Trophoblast cell (in vitro differentiated cells and primary cell): ENCODE data around the gene SLC22A17.

Experiments used
- DNase-seq, 2 donors: peaks; one replicate each; pipeline ENCODE4 v3.0.0-alpha.2; 2016
- H2AFZ ChIP-seq: 2 replicates; pipeline ENCODE4 v1.6.1; 2013; ENCODE audit warnings: low read length, moderate library complexity, mild to moderate bottlenecking; ENCODE audit not compliant: insufficient read depth, poor library complexity
- H2AK5ac ChIP-seq: 2 replicates; pipeline ENCODE4 v1.6.1; 2013; ENCODE audit warnings: mild to moderate bottlenecking, low read length
- H2BK120ac ChIP-seq: 2 replicates; pipeline ENCODE4 v1.6.1; 2013; ENCODE audit warnings: low read length, mild to moderate bottlenecking, moderate library complexity; ENCODE audit not compliant: insufficient read depth, poor library complexity
- H2BK12ac ChIP-seq: 2 replicates; pipeline ENCODE4 v1.6.1; 2013; ENCODE audit warnings: mild to moderate bottlenecking, low read length, moderate library complexity
- H2BK5ac ChIP-seq: 2 replicates; pipeline ENCODE4 v1.6.1; 2013; ENCODE audit warnings: low read length, low read depth, moderate library complexity, mild to moderate bottlenecking; ENCODE audit not compliant: poor library complexity
- H3K14ac ChIP-seq: 2 replicates; pipeline ENCODE4 v1.6.1; 2013; ENCODE audit warnings: mild to moderate bottlenecking, low read length
- H3K18ac ChIP-seq: 2 replicates; pipeline ENCODE4 v1.6.1; 2013; ENCODE audit warnings: mild to moderate bottlenecking, low read length
- H3K23ac ChIP-seq: 2 replicates; pipeline ENCODE4 v1.6.1; 2013; ENCODE audit warnings: low read length
- H3K27ac ChIP-seq: 2 replicates; pipeline ENCODE4 v1.5.1; 2013; ENCODE audit warnings: low read depth, mild to moderate bottlenecking, inconsistent platforms, low read length, moderate library complexity
- H3K27me3 ChIP-seq: 2 replicates; pipeline ENCODE4 v1.6.1; 2013; ENCODE audit warnings: inconsistent platforms, mild to moderate bottlenecking, low read length, moderate library complexity; ENCODE audit not compliant: insufficient read depth
- H3K36me3 ChIP-seq, 2 experiments: 1 replicate in 1 of 2; 2 replicates in 1 of 2; pipeline ENCODE4 v1.6.1; 2013; ENCODE audit warnings: low read length in 2 of 2, mild to moderate bottlenecking in 2 of 2, moderate library complexity in 1 of 2; ENCODE audit not compliant: insufficient read depth in 2 of 2, control insufficient read depth in 1 of 2
- H3K4ac ChIP-seq: 2 replicates; pipeline ENCODE4 v1.6.1; 2013; ENCODE audit warnings: low read depth, mild to moderate bottlenecking, low read length, moderate library complexity
- H3K4me1 ChIP-seq, 2 experiments: 1 replicate in 1 of 2; 2 replicates in 1 of 2; pipeline ENCODE4 v1.6.1; 2013; ENCODE audit warnings: low read length in 2 of 2, mild to moderate bottlenecking in 2 of 2, moderate library complexity in 1 of 2; ENCODE audit not compliant: insufficient read depth in 2 of 2, control insufficient read depth in 1 of 2
- H3K4me2 ChIP-seq: 2 replicates; pipeline ENCODE4 v1.6.1; 2013; ENCODE audit warnings: inconsistent platforms, mild to moderate bottlenecking, low read length, moderate library complexity
- H3K4me3 ChIP-seq: 2 replicates; pipeline ENCODE4 v1.5.1; 2013; ENCODE audit warnings: mild to moderate bottlenecking, low read depth, low read length, inconsistent platforms
- H3K79me1 ChIP-seq: one replicate; pipeline ENCODE4 v1.6.1; 2013; ENCODE audit warnings: low read length
- H3K79me2 ChIP-seq: 2 replicates; pipeline ENCODE4 v1.6.1; 2013; ENCODE audit warnings: low read length, mild to moderate bottlenecking; ENCODE audit not compliant: control insufficient read depth, insufficient read depth, poor library complexity
- H3K9ac ChIP-seq: 2 replicates; pipeline ENCODE4 v1.6.1; 2013; ENCODE audit warnings: mild to moderate bottlenecking, low read length
- H3K9me3 ChIP-seq: 2 replicates; pipeline ENCODE4 v1.6.1; 2013; ENCODE audit warnings: low read depth, mild to moderate bottlenecking, control low read depth, inconsistent platforms, low read length; ENCODE audit not compliant: insufficient read depth
- H4K12ac ChIP-seq: 2 replicates; pipeline ENCODE4 v1.6.1; 2013; ENCODE audit warnings: low read depth, mild to moderate bottlenecking, low read length, moderate library complexity
- H4K8ac ChIP-seq: 2 replicates; pipeline ENCODE4 v1.6.1; 2013; ENCODE audit warnings: low read depth, mild to moderate bottlenecking, low read length, moderate library complexity
- H4K91ac ChIP-seq: one replicate; pipeline ENCODE4 v1.6.1; 2013; ENCODE audit warnings: low read depth, mild to moderate bottlenecking, low read length, moderate library complexity
- WGBS: extraction: QIAGEN DNeasy Blood & Tissue Kit; methylation state at CpG from one replicate; pipeline ENCODE4 v1.1.7; 2013; ENCODE audit warnings: missing lambda C conversion rate; ENCODE audit not compliant: insufficient read length, insufficient coverage; ENCODE audit errors: extremely low coverage; 5-methylcytosine and 5-hydroxymethylcytosine counted together

Gene SLC22A17

GRCh38 chr14:23348297-23348655 is 4.4 kb downstream of the SLC22A17 start:
- no peak overlapping the region for H4K8ac ChIP-seq
- H3K4me3 ChIP-seq, result no peak overlapping the region
- no peak overlapping the region for H4K91ac ChIP-seq
- no peak overlapping the region for H2BK12ac ChIP-seq
- no peak overlapping the region for H2AK5ac ChIP-seq
- H3K79me1 ChIP-seq, result peaks cover 5% of the 10 kb centered on the region
- H4K12ac ChIP-seq, result no peak overlapping the region
- no peak overlapping the region for H3K4me2 ChIP-seq
- H2AFZ ChIP-seq, result no peak overlapping the region
- no peaks in the 10 kb centered on the region for H3K79me2 ChIP-seq
- no peak overlapping the region for H3K18ac ChIP-seq
- no peak overlapping the region for H3K4ac ChIP-seq
- H3K9ac ChIP-seq, result no peak overlapping the region
- H3K23ac ChIP-seq, result no peak overlapping the region
- peaks cover 2% of the 10 kb centered on the region for H3K9me3 ChIP-seq
- WGBS, result no CpG with 5 or more reads among the region's 6 CpGs
- no peak overlapping the region for H3K27ac ChIP-seq
- no peak for DNase-seq
- H3K14ac ChIP-seq, result no peak overlapping the region
- no peak overlapping the region for H2BK120ac ChIP-seq
- peaks cover 2% of the 10 kb centered on the region for H3K27me3 ChIP-seq
- H3K36me3 ChIP-seq, result peaks cover 10 to 12% of the 10 kb centered on the region in 2 experiments
- peaks cover 5 to 10% of the 10 kb centered on the region in 2 experiments for H3K4me1 ChIP-seq
- no peak overlapping the region for H2BK5ac ChIP-seq

- Histone ChIP-seq H3K4me2 (no peak overlapping the region), H2AFZ (no peak overlapping the region), H3K9me3 (peaks cover 2% of the 10 kb centered on the region), H4K91ac (no peak overlapping the region), H3K4ac (no peak overlapping the region), H2BK120ac (no peak overlapping the region), H4K8ac (no peak overlapping the region), H3K4me3 (no peak overlapping the region), H3K27me3 (peaks cover 2% of the 10 kb centered on the region), H3K14ac (no peak overlapping the region), H2BK12ac (no peak overlapping the region), H2BK5ac (no peak overlapping the region), H3K23ac (no peak overlapping the region), H3K79me1 (peaks cover 5% of the 10 kb centered on the region), H2AK5ac (no peak overlapping the region), H3K36me3 (peaks cover 10 to 12% of the 10 kb centered on the region in 2 experiments), H3K27ac (no peak overlapping the region), H3K79me2 (no peaks in the 10 kb centered on the region), H3K4me1 (peaks cover 3 to 6% of the 10 kb centered on the region in 2 experiments), H3K9ac (no peak overlapping the region), H4K12ac (no peak overlapping the region), H3K18ac (no peak overlapping the region)
- DNase-seq, result no peak
- WGBS, result no CpG with 5 or more reads among the region's 19 CpGs
Measured at GRCh38 chr14:23347406-23348296, 5.0 kb downstream of the SLC22A17 start.

- no peak for DNase-seq
- no peak overlapping the region for H3K23ac ChIP-seq
- no peak overlapping the region for H4K91ac ChIP-seq
- H2BK120ac ChIP-seq, result no peak overlapping the region
- no peak overlapping the region for H3K27ac ChIP-seq
- H2BK5ac ChIP-seq, result no peak overlapping the region
- no peaks in the 10 kb centered on the region for H3K79me1 ChIP-seq
- H4K12ac ChIP-seq, result no peak overlapping the region
- no peak overlapping the region for H2BK12ac ChIP-seq
- no peak overlapping the region for H4K8ac ChIP-seq
- H3K9me3 ChIP-seq, result peaks cover 2% of the 10 kb centered on the region
- no peak overlapping the region for H2AFZ ChIP-seq
- no peak overlapping the region for H3K4me3 ChIP-seq
- H3K18ac ChIP-seq, result no peak overlapping the region
- H3K4ac ChIP-seq, result no peak overlapping the region
- H3K4me2 ChIP-seq, result no peak overlapping the region
- WGBS, result no CpG with 5 or more reads among the region's 27 CpGs
- H3K9ac ChIP-seq, result no peak overlapping the region
- no peak overlapping the region for H2AK5ac ChIP-seq
- no peaks in the 10 kb centered on the region for H3K79me2 ChIP-seq
- H3K14ac ChIP-seq, result no peak overlapping the region
- H3K27me3 ChIP-seq, result peaks cover 2% of the 10 kb centered on the region
- H3K4me1 ChIP-seq, result peaks cover 1% of the 10 kb centered on the region in 2 experiments
- H3K36me3 ChIP-seq, result peaks cover 10 to 12% of the 10 kb centered on the region in 2 experiments
Measured at GRCh38 chr14:23346693-23347405, 5.8 kb downstream of the SLC22A17 start.

- Histone ChIP-seq H3K4me2 (no peak overlapping the region), H4K12ac (no peak overlapping the region), H3K27ac (no peak overlapping the region), H2BK12ac (no peak overlapping the region), H3K79me2 (no peaks in the 10 kb centered on the region), H4K8ac (no peak overlapping the region), H2AFZ (no peak overlapping the region), H2BK5ac (no peak overlapping the region), H4K91ac (no peak overlapping the region), H3K4ac (no peak overlapping the region), H2AK5ac (no peak overlapping the region), H3K4me3 (no peak overlapping the region), H3K23ac (no peak overlapping the region), H3K14ac (no peak overlapping the region), H3K27me3 (peaks cover under 1% of the 10 kb centered on the region), H2BK120ac (no peak overlapping the region), H3K18ac (no peak overlapping the region), H3K79me1 (no peaks in the 10 kb centered on the region), H3K9me3 (peaks cover 2% of the 10 kb centered on the region), H3K36me3 (peaks cover 10 to 12% of the 10 kb centered on the region in 2 experiments), H3K9ac (no peak overlapping the region), H3K4me1 (no peaks in the 10 kb centered on the region)
- WGBS, result no CpG with 5 or more reads among the region's 13 CpGs
- no peak for DNase-seq
Measured at GRCh38 chr14:23345987-23346692, 6.5 kb downstream of the SLC22A17 start.
